BLaER1 treated with 17β-estradiol and CSF1 and Interleukin-3, amounts not matched to agents 10 nM and 100 nM (cell line): ENCODE measurements around the gene SYCP2L.
A peak's percentile ranks its signal among the peaks of the same experiment; 100 is the strongest.

Experiments
- H3K27ac ChIP-seq, 11 experiments: shearing (Covaris generic); formaldehyde crosslinking; 2 replicates each; pipeline ENCODE4 v1.8.1; 2022
- H3K27me3 ChIP-seq, 11 experiments: shearing (Covaris generic); formaldehyde crosslinking; 2 replicates each; pipeline ENCODE4 v1.8.1; 2022
- H3K36me3 ChIP-seq, 11 experiments: shearing (Covaris generic); formaldehyde crosslinking; 2 replicates each; pipeline ENCODE4 v1.8.1; 2022
- H3K4me1 ChIP-seq, 10 experiments: shearing (Covaris generic); formaldehyde crosslinking; 2 replicates each; pipeline ENCODE4 v1.8.1; 2022
- H3K4me2 ChIP-seq, 11 experiments: shearing (Covaris generic); formaldehyde crosslinking; 2 replicates each; pipeline ENCODE4 v1.8.1; 2022
- H3K4me3 ChIP-seq, 10 experiments: shearing (Covaris generic); formaldehyde crosslinking; 2 replicates each; pipeline ENCODE4 v1.8.1; 2022
- H3K9ac ChIP-seq, 11 experiments: shearing (Covaris generic); formaldehyde crosslinking; 2 replicates each; pipeline ENCODE4 v1.8.1; 2022
- H3K9me3 ChIP-seq, 11 experiments: shearing (Covaris generic); formaldehyde crosslinking; replicated peaks in 1 of 11; 2 replicates each; pipeline ENCODE4 v1.8.1; 2022
- H4K20me1 ChIP-seq, 11 experiments: shearing (Covaris generic); formaldehyde crosslinking; 2 replicates each; pipeline ENCODE4 v1.8.1; 2022
- Cebpa-rat ChIP-seq, 11 experiments: shearing (Covaris generic); IDR thresholded peaks; 2 replicates each; pipeline ENCODE4 v1.8.1; 2022

Gene SYCP2L

GRCh38 chr6:10886691-10887502 lies at the start of gene SYCP2L:
SYCP2L (plus strand) TSS chr6:10887052; CDS start chr6:10887127, 75 bp downstream.
- Histone ChIP-seq H3K4me2 (no peak within 1 kb of the TSS), H3K9ac (no peak within 1 kb of the TSS), H3K4me1 (peaks cover 0 to 19% (median 9%) of the 10 kb centered on the region in 10 experiments; a peak in 14 of 20 replicates), H3K36me3 (peaks cover 0 to 6% (median 0%) of the 10 kb centered on the region in 11 experiments; a peak in 1 of 22 replicates), H3K9me3 (peaks cover 43 to 76% (median 66%) of the 10 kb centered on the region in 11 experiments), H3K4me3 (no peak within 1 kb of the TSS), H3K27ac (no peak within 1 kb of the TSS), H4K20me1 (no peaks in the 10 kb centered on the region), H3K27me3 (no peaks in the 10 kb centered on the region)
- TF ChIP-seq Cebpa-rat (IDR thresholded peaks at IDR 0.05) = no peak

- peaks cover 0 to 10% (median 0%) of the 10 kb centered on the region in 11 experiments; a peak in 5 of 22 replicates for H3K36me3 ChIP-seq
- H3K27me3 ChIP-seq = peaks cover 26 to 50% (median 40%) of the 10 kb centered on the region in 11 experiments
- TF ChIP-seq Cebpa-rat (IDR thresholded peaks at IDR 0.05) = no peak
- H4K20me1 ChIP-seq = peaks cover 0 to 16% (median 6%) of the 10 kb centered on the region in 11 experiments; a peak in 11 of 22 replicates
- peaks cover 10 to 24% (median 22%) of the 10 kb centered on the region in 11 experiments for H3K9me3 ChIP-seq
- H3K9ac ChIP-seq = peak overlapping the region; percentile 22 to 86 (median 61); a peak in 17 of 22 replicates
- peak overlapping the region; percentile 93 to 100 (median 99) for H3K4me2 ChIP-seq
- peaks cover 12 to 22% (median 19%) of the 10 kb centered on the region in 10 experiments for H3K4me1 ChIP-seq
- peak overlapping the region in 4 of 11 experiments; percentile 56 to 85 (median 72); a peak in 8 of 22 replicates for H3K27ac ChIP-seq
- peak overlapping the region; percentile 62 to 82 (median 68) for H3K4me3 ChIP-seq
Measured at GRCh38 chr6:10837622-10837994, 49.2 kb upstream of the SYCP2L start.

GRCh38 chr6:10837995-10838793 lies 48.7 kb upstream of the SYCP2L start, which contains the start of gene MAK:
MAK (minus strand) TSS chr6:10838539; CDS start chr6:10830648, 7,891 bp downstream.
- H3K9me3 ChIP-seq = peaks cover 10 to 24% (median 22%) of the 10 kb centered on the region in 11 experiments
- peaks cover 26 to 50% (median 40%) of the 10 kb centered on the region in 11 experiments for H3K27me3 ChIP-seq
- TF ChIP-seq Cebpa-rat (IDR thresholded peaks at IDR 0.05) = no peak
- H3K9ac ChIP-seq = peak within 1 kb of the TSS; percentile 22 to 86 (median 61); a peak in 20 of 22 replicates
- H3K4me3 ChIP-seq = peak within 1 kb of the TSS; percentile 62 to 82 (median 68)
- H4K20me1 ChIP-seq = peaks cover 0 to 16% (median 6%) of the 10 kb centered on the region in 11 experiments; a peak in 11 of 22 replicates
- H3K4me1 ChIP-seq = peaks cover 11 to 22% (median 19%) of the 10 kb centered on the region in 10 experiments
- H3K27ac ChIP-seq = peak within 1 kb of the TSS in 6 of 11 experiments; percentile 14 to 85 (median 58); a peak in 11 of 22 replicates
- H3K36me3 ChIP-seq = peaks cover 0 to 10% (median 0%) of the 10 kb centered on the region in 11 experiments; a peak in 5 of 22 replicates
- H3K4me2 ChIP-seq = peak within 1 kb of the TSS; percentile 93 to 100 (median 99)

GRCh38 chr6:10838794-10839333 lies 48.0 kb upstream of the SYCP2L start:
- TF ChIP-seq Cebpa-rat (IDR thresholded peaks at IDR 0.05) = no peak
- Histone ChIP-seq H3K27me3 (peaks cover 26 to 50% (median 40%) of the 10 kb centered on the region in 11 experiments), H3K27ac (peak overlapping the region in 5 of 11 experiments; percentile 24 to 85 (median 60); a peak in 8 of 22 replicates), H3K9ac (peak overlapping the region in 6 of 11 experiments; percentile 22 to 86 (median 76); a peak in 10 of 22 replicates), H3K4me3 (peak overlapping the region; percentile 62 to 82 (median 68); a peak in 19 of 20 replicates), H3K9me3 (peaks cover 12 to 28% (median 23%) of the 10 kb centered on the region in 11 experiments), H3K4me1 (peaks cover 11 to 22% (median 19%) of the 10 kb centered on the region in 10 experiments), H4K20me1 (peaks cover 0 to 16% (median 6%) of the 10 kb centered on the region in 11 experiments; a peak in 11 of 22 replicates), H3K4me2 (peak overlapping the region; percentile 75 to 100 (median 99)), H3K36me3 (peaks cover 0 to 10% (median 0%) of the 10 kb centered on the region in 11 experiments; a peak in 5 of 22 replicates)

GRCh38 chr6:10843554-10843953 lies 43.3 kb upstream of the SYCP2L start:
- Histone ChIP-seq H3K4me1 (peaks cover 5 to 8% (median 6%) of the 10 kb centered on the region in 10 experiments; a peak in 14 of 20 replicates), H3K4me3 (no peak overlapping the region), H4K20me1 (no peaks in the 10 kb centered on the region), H3K27ac (no peak overlapping the region), H3K9ac (no peak overlapping the region), H3K9me3 (peaks cover 0 to 6% (median 0%) of the 10 kb centered on the region in 11 experiments; a peak in 6 of 22 replicates), H3K36me3 (no peaks in the 10 kb centered on the region), H3K27me3 (peaks cover 0 to 8% (median 3%) of the 10 kb centered on the region in 11 experiments; a peak in 13 of 22 replicates), H3K4me2 (no peak overlapping the region)
- TF ChIP-seq Cebpa-rat (IDR thresholded peaks at IDR 0.05) = no peak

- TF ChIP-seq Cebpa-rat (IDR thresholded peaks at IDR 0.05) = no peak
- Histone ChIP-seq H3K4me2 (no peak overlapping the region), H3K36me3 (peaks cover 0 to 5% (median 0%) of the 10 kb centered on the region in 11 experiments; a peak in 2 of 22 replicates), H3K27ac (no peak overlapping the region), H3K4me3 (no peak overlapping the region), H3K4me1 (peaks cover 0 to 28% (median 12%) of the 10 kb centered on the region in 10 experiments; a peak in 11 of 20 replicates), H3K27me3 (no peaks in the 10 kb centered on the region), H4K20me1 (no peaks in the 10 kb centered on the region), H3K9me3 (peaks cover 14 to 20% (median 17%) of the 10 kb centered on the region in 11 experiments), H3K9ac (no peak overlapping the region)
Measured at GRCh38 chr6:10847684-10848083, 39.2 kb upstream of the SYCP2L start.

- peaks cover 0 to 9% (median 0%) of the 10 kb centered on the region in 11 experiments; a peak in 3 of 22 replicates for H3K36me3 ChIP-seq
Measured at GRCh38 chr6:10849901-10850300, 37.0 kb upstream of the SYCP2L start.

GRCh38 chr6:10850728-10851127 lies 36.1 kb upstream of the SYCP2L start:
- no peak for TF ChIP-seq Cebpa-rat (IDR thresholded peaks at IDR 0.05)
- H3K27me3 ChIP-seq = no peaks in the 10 kb centered on the region
- peaks cover 0 to 9% (median 0%) of the 10 kb centered on the region in 11 experiments; a peak in 3 of 22 replicates for H3K36me3 ChIP-seq
- H3K4me2 ChIP-seq = peak overlapping the region in 6 of 11 experiments; percentile 25 to 52 (median 41); a peak in 8 of 22 replicates
- H3K9me3 ChIP-seq = peaks cover 40 to 47% (median 41%) of the 10 kb centered on the region in 11 experiments
- H3K27ac ChIP-seq = no peak overlapping the region
- H3K9ac ChIP-seq = no peak overlapping the region
- H4K20me1 ChIP-seq = no peaks in the 10 kb centered on the region
- H3K4me1 ChIP-seq = peaks cover 0 to 28% (median 16%) of the 10 kb centered on the region in 10 experiments; a peak in 12 of 20 replicates
- no peak overlapping the region for H3K4me3 ChIP-seq

More at GRCh38 chr6:10849901-10850300, 37.0 kb upstream of the SYCP2L start:
- Histone ChIP-seq H3K4me1 (peaks cover 0 to 28% (median 13%) of the 10 kb centered on the region in 10 experiments; a peak in 11 of 20 replicates), H3K4me3 (no peak overlapping the region), H3K9me3 (peaks cover 36 to 41% (median 36%) of the 10 kb centered on the region in 11 experiments), H3K4me2 (peak overlapping the region in 1 of 11 experiments; percentile 48; a peak in 5 of 22 replicates), H3K27ac (no peak overlapping the region), H3K9ac (no peak overlapping the region), H4K20me1 (no peaks in the 10 kb centered on the region), H3K27me3 (no peaks in the 10 kb centered on the region)
- no peak for TF ChIP-seq Cebpa-rat (IDR thresholded peaks at IDR 0.05)
